HG03135 (cell line): Measurements from ENCODE around the gene RARG.
"Not testable (repeated sequence)": the region's sequence is repeated elsewhere in the genome, so short reads cannot be mapped to it uniquely, and the experiment has no call there.

Source experiments
- ATAC-seq: cut with Tn5 transposase; IDR thresholded peaks from one replicate; pipeline ENCODE4 v1.9.1; 2021; ENCODE audit warnings: mild to moderate bottlenecking, moderate library complexity; ENCODE audit not compliant: unreplicated experiment

The RARG gene

DNA sequence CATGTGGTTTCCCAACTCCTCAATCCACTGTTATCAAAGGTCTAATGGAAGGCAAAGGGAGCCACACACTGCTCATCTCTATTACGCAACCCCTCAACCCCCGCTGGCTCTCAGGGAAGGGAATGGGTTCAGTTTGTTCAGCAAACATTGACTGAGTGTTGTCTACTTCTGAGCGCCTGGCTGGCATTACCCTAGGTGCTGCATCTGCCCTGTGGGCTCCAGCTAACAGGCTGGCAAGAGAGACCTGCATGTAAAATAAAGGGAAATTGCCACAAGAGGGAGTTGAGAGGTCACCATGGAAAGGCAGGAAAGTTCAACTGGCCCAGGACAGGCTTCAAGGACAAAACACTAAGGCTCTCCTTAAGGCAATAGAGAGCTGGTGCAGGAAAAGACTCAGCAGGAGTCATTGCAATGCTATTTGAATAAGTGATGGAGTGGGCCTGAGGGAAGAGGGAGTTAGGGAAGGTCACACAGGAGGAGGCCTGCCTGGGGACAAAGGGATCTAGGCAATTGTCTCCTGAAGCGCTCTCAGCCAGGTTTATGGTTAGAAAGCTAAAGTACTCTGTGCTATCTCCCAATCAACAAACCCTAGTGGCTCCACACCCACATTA lies 57.0 kb downstream of the RARG start:
- no peak for ATAC-seq

DNA sequence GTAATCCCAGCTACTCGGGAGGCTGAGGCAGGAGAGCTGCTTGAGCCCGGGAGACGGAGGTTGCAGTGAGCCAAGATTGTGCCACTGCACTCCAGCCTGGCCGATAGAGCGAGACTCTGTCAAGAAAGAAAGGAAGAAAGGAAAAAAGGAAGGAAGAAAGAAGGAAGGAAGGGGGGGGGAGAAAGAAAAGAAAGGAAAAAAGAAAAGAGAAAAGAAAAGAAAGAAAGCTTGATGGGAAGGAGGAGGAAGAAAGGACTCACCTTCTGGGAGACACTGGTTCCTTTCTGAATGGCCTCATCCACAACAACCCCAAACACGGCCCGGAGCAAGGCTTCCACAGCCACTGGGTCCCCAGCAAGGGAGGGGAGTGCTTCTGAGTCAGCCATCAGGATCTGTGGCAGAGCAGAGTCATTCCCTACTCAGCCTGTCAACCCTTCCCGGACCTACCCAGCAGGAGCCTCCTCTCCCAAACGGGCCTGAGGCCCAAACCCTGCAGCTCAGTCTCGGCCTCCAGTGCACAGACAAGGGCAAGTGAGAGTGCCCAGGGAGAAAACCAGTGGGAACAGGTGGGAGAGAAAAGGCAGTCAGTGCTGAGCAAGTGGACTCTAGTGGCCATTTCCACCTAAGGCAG lies 58.8 kb downstream of the RARG start:
- no peak for ATAC-seq

DNA sequence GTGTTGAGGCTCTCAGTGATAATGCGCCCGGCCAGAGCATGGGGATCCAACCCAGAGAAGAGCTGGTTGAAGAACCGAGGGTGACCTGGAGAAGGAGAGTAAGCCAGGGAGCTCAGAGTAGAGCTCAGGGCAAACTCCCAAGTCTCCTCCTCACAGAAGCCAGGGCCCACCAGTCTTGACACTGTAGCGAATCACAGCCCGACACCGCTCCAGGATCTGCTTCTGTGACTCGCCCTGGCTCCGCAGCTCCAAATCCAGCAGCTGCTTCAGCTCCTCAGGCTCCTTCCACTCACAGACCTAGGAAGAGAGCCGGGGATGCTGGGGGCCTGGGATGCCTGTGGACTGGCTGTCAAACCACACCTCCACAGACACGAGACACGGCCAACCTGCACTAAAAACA lies 59.7 kb downstream of the RARG start:
- ATAC-seq, result no peak

DNA sequence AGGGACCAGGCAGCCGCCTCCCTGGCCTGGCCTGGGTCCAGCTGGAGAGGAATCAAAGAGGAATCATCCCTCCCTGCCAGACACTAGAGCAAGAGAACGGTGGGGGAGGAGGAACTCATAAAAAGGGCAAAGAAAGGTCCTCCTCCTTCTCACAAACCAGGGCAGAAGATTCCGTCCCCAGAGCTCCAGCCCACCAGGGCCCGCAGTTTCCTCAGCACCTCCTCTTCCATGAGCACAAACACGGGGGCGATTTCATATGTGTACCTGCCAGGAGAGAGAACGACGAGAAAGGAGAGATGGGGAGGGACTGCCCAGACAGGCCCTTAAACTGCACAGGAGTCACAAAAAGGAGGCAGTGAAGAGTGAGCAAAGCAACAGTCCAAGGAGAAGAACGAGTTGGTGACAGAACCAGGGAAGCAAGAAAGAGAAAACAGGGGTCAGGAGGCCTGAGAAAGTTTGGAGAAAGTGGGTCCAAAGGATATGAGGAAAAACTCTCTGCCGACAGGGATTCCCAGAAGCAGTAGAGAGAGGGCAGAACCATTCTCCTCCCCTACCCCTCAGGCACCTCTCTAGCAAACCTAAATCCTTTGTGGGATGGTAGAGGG lies 60.2 kb downstream of the RARG start:
- no peak for ATAC-seq

DNA sequence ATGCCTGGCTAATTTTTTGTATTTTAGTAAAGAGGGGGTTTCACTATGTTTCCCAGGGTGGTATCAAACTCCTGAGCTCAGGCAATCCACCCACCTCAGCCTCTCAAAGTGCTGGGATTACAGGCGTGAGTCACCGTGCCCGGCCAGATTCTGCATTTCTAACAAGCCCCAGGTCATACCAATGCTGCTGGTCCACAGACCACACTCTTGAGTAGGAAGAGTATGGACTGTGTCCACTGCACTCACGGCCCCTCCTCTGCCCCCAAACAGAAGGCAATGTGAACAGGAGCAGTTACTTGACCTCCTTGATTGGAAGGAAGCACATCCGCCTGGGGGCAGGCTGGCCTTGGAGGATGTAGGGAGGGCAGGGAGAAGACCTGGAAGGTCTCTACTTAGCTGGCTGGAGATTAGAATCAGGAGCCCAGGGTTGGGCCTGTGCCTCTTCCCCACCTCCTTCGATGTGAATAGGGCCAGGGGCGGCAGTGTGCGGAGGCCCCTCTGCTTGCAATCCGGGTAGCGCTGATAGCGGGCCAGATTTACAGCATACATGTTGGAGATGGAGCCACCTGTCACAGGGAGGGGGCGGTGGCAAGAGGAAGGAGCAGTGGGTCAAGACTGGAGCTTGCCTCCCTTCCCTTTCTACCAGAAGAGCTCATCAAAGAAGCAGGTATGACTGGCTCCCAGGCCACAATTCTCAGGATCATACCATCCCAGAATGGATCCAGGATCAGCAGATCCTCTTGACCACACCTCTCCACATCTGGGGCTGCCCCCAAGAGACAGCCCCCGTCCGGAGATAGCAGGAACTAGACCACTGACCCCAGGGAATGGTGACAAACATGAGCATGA lies 60.9 kb downstream of the RARG start:
- no peak for ATAC-seq

DNA sequence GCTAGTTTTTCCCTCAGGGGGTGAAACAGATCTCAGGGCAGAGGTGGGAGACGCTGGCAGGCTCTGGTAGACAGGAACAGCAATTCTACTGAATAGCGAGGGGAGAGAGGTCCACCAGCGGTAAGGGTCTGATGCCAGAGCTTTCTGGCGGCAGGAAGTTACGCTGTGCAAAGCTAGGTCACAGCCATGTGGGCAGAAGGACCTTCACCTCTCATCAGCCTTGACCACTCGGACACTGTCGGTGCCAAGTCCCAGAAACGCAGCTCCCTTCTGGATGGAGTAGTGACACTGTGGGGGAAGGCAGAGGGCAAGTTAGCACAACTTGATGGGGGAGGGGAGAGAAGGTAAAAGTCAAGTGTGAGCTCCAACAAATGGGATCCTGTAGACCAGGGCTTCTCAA lies 61.8 kb downstream of the RARG start:
- ATAC-seq, result no peak

DNA sequence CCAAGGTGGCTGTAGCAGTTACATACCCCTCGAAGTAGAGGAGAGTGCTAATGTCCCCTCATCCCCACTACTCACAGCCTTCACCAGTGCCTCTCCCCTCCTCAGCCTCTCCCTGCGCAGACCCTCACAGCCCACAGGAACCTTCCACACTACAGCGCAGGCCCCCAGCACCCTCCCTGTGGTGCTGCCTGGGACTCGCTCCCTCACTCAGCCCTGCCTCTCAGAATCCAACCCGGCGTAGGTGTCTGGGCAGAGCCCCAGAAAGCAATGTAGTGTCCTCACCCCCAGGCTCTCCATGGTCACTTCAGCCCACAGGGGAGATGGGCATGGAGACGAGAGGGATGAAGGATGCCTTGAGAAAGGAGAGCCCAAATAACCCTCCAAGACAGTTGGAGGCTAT lies 62.4 kb downstream of the RARG start:
- no peak for ATAC-seq

DNA sequence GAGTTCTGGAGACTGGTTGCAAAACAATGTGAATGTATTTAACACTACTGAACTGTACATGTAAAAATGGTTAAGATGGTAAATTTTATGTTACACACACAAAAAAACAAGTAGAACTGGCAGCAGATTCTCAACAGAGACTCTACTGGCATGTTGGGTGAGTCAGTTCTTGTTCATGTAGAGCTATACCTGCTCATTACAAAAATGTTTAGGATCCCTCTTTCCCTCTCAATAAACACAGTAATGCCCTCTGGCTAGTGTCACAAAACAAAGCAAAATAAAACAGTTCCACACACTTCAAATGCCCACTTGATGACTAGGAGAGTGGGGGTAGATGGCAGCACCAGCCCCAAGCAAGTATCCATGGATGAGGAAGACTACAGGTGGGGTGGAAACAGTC lies 65.2 kb downstream of the RARG start:
- ATAC-seq, result no peak

DNA sequence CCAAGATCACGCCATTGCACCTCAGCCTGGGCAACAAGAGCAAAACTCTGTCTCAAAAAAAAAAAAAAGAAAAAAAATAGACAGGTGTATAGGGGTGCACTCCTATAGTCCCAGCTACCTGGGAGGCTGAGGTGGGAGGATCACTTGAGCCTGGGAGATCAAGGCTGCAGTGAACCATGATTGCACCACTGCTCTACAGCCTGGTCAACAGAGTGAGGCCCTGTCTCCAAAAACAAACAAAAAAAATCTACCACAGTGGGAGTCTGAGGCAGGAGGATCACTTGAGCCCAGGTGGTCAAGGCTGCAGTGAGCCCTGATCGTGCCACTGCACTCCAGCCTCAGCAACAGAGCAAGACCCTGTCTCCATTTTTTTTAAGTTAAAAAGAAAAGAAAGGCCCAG lies 69.0 kb downstream of the RARG start:
- not testable (repeated sequence) for ATAC-seq

DNA sequence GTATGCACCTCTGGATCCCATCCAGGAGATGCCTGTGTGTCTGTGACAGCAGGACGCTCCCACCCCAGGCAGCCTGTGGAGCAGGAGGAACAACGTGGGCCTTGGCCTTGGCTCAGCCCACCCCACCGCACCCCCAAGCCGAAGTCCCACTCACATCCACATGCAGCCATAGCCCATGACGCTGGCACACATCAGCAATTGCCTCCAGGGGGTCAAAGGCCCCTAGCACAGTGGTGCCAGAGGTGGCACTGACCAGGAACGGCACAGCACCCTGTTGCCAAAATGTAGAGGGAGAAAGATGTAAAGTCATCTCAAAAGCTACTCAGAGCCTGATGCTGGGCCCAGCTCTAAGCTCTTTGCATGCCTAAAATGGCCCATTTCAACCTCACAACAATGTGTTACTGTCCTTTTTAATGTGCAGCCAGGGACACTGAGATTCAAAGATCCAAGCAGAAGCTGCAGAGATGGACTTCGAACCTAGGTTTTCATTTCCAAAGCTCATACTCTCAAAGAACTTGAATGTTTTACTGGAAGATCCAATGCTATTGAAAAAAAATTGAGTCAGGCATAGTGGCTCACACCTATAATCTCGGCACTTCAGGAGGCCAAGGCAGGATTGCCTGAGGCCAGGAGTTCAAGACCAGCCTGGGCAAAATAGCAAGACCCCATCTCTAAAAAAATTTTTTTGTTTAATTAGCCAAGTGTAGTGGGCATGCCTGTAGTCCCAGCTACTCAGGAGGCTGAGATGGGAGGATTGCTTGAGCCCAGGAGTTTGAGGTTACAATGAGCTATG lies 70.7 kb downstream of the RARG start:
- no peak for ATAC-seq

DNA sequence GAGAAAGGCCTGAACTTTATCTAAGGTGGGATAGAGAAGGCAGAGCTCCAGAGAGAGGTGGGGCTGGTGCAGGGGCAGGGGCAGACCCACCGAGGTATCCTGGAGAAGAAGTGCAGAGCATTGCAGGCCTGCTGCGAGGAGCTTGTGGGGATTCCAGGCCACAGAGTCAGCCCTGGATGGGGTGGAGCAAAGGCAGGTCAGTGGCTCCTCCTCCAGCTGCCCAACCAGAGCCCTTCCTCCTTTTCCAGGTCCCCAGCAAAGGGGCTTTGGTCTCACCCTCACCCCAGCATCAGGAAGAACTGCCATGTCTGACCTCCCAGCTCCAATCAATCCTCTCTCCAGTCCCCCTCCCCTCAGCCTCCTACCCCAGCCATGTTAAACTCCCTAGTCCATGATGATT lies 71.3 kb downstream of the RARG start:
- ATAC-seq, result no peak
